ENCODE results near the gene SLC16A14.

SLC16A14 gene

GRCh38 chr2:230042195-230042594 lies 26.5 kb downstream of the SLC16A14 start:
- no peak for DNase-seq (ENCODE audit: low read depth, low spot score)

- DNase-seq (ENCODE audit: low read depth, low spot score), result no peak
Observed at GRCh38 chr2:230023313-230023712, 45.4 kb downstream of the SLC16A14 start.

GRCh38 chr2:230019742-230020141 lies 49.0 kb downstream of the SLC16A14 start:
- no peak for DNase-seq (ENCODE audit: low read depth, low spot score)

GRCh38 chr2:230018153-230018552 lies 50.6 kb downstream of the SLC16A14 start:
- DNase-seq (ENCODE audit: low read depth, low spot score), result no peak

- DNase-seq (ENCODE audit: low read depth, low spot score), result no peak
Observed at GRCh38 chr2:230016844-230017243, 51.9 kb downstream of the SLC16A14 start.

GRCh38 chr2:230012267-230012884 lies 56.3 kb downstream of the SLC16A14 start:
- DNase-seq (ENCODE audit: low read depth, low spot score), result no peak

GRCh38 chr2:230011617-230012016 lies 57.1 kb downstream of the SLC16A14 start:
- DNase-seq (ENCODE audit: low read depth, low spot score), result no peak

- no peak for DNase-seq (ENCODE audit: low read depth, low spot score)
Observed at GRCh38 chr2:230010501-230010900, 58.2 kb downstream of the SLC16A14 start.

- no peak for DNase-seq (ENCODE audit: low read depth, low spot score)
Observed at GRCh38 chr2:230008708-230009066, 60.0 kb downstream of the SLC16A14 start.

- DNase-seq (ENCODE audit: low read depth, low spot score), result no peak
Observed at GRCh38 chr2:230007931-230008707, 60.6 kb downstream of the SLC16A14 start.

- DNase-seq (ENCODE audit: low read depth, low spot score), result no peak
Observed at GRCh38 chr2:230000118-230000841, 68.4 kb downstream of the SLC16A14 start.

- no peak for DNase-seq (ENCODE audit: low read depth, low spot score)
Observed at GRCh38 chr2:229997565-229997964, 71.2 kb downstream of the SLC16A14 start.

- DNase-seq (ENCODE audit: low read depth, low spot score), result no peak
Observed at GRCh38 chr2:229996320-229996719, 72.4 kb downstream of the SLC16A14 start.

- DNase-seq (ENCODE audit: low read depth, low spot score), result no peak
Observed at GRCh38 chr2:229993236-229993635, 75.5 kb downstream of the SLC16A14 start.

All from brain pericyte (primary cell).